GM18505 (cell line): ENCODE data around the gene PTGR3.

ENCODE experiments used
- ATAC-seq: cut with Tn5 transposase; IDR thresholded peaks from one replicate; pipeline ENCODE4 v1.9.1; 2021; ENCODE audit not compliant: unreplicated experiment
- POLR2A ChIP-seq: IDR thresholded peaks from 4 replicates; pipeline ENCODE4 v1.6.1; 2011; ENCODE audit warnings: borderline replicate concordance; ENCODE audit not compliant: insufficient read depth, insufficient read length; ENCODE audit errors: extremely low read depth

The PTGR3 gene

DNA sequence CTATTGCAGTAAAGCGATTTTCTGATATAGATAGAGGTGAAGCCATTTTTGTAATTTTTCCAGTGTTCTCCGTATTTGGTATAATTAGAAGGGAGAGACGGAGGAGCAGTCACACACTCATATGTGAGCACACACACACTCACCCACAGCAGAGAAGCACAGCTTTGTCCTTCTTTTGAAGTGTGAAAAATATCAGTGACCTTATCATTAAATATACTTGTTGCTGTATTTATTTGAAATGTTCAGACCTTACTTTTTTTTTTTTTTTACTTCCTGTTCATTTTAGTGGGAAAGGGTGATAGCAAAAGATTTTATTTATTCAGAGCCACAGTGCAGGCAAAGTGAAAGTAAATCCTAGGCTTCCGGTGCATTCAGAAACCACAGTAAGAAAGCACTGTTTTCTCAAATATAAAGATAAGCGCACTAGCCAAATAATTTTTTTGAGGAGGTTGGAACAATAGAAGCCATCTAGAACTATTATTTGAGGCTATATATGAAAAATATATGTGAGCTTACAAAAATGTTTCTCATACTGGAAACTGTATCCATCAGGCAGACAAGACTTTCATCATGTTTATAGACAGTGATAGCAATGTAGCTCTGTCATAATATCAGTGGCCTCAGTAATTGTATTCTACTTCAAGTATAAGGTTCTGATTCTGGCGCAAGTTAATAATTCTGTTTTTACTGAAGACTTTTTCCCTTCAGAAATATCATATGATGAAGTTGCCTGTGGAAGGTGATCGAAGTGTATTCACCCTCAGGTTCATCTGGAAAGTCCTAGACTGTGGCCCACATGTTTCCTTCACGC is 38.9 kb upstream of the PTGR3 start:
- peak; percentile 52 for ATAC-seq

GRCh38 chr18:75246721-75247610 is 38.0 kb upstream of the PTGR3 start:
- TF ChIP-seq POLR2A, result no peak
- no peak for ATAC-seq

More for the DNA sequence above, 38.9 kb upstream of the PTGR3 start:
- TF ChIP-seq POLR2A, result no peak

DNA sequence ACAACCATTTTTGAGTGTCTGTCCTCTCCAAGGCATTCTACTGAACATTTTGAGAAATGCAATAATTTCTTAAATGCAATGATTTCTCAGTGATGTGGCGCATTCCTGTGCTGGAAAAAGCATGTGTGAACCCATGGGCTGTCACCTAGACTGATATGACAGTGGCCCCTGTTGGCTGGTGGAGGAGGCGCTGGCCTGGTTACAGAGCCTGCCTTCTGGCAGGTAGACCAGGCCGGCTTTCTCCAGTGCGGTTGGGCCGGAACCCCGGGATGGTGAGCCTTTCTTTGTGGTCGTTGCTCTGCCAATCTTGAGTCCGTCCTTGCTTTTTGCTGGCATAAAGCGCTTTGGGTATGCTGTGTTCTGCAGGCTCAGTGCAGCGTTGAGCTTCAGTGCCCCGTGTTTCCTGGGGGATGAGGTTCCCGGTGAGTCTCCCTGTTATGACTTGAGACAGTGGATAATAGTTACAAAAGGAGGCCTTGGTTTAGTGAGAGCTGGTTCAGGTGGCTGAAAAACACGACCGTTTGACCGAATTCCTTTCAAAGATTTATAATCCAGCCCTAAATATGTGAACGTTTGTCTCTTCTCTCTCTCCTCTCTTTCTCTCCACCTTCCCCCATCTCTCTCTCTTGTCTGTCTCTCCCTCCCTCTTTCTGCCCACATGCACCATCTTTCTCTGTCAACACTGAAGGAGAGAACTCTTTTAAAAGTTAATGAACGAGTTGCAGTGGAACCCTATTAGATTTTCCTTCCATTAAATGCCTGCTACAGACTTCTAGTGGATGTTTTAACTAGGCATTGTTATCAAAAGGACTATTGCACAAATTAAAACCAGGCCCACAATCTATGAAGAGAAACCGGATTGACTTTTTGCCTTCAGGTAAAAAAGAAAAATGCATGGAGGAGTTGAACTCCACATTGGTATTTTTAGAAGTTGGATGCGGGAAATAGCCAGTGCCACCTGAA is 35.7 kb upstream of the PTGR3 start:
- no peak for TF ChIP-seq POLR2A

DNA sequence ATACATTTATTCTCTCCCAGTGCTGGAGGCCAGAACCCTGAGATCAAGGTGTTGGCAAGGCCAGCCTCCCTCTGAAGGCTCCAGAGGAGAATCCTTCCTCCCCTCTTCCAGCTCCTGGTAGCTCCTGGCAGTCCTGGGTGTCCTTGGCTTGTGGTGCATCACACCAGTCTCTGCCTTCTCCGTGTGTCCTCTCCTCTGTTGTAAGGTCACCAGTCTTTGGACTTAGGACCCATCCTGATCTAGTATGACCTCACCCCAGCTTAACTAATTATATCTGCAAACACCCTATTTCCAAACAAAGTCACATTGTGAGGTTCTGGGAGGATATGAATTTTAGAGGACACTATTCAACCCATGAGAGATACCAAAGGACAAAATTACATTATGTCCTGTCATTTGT is 32.8 kb upstream of the PTGR3 start:
- TF ChIP-seq POLR2A, result no peak
- ATAC-seq, result no peak

More for the DNA sequence above, 35.7 kb upstream of the PTGR3 start:
- no peak for ATAC-seq

DNA sequence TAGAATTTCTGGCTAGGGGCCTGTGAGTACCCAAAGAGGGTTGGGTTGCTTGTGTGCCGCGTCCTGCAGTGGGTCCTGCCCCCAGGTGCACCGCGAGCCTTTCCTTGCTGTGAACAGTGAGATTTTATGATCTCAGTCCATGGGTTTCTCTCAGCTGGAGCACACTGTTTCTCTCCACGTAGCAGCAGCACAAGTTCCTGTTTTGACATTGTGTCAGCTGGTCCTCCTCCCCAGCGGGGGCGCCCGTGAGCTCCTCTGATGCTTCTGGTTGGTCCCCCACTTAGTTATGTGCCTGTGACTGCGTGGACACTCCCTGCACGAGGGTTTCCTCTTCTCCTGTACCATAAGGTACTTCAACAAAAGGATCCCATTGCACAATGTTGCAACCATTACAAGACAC is 31.5 kb upstream of the PTGR3 start:
- TF ChIP-seq POLR2A, result no peak
- no peak for ATAC-seq

- no peak for TF ChIP-seq POLR2A
- no peak for ATAC-seq
Observed at GRCh38 chr18:75238786-75239185, 29.8 kb upstream of the PTGR3 start.

GRCh38 chr18:75238100-75238499 is 29.2 kb upstream of the PTGR3 start:
- no peak for ATAC-seq
- no peak for TF ChIP-seq POLR2A

DNA sequence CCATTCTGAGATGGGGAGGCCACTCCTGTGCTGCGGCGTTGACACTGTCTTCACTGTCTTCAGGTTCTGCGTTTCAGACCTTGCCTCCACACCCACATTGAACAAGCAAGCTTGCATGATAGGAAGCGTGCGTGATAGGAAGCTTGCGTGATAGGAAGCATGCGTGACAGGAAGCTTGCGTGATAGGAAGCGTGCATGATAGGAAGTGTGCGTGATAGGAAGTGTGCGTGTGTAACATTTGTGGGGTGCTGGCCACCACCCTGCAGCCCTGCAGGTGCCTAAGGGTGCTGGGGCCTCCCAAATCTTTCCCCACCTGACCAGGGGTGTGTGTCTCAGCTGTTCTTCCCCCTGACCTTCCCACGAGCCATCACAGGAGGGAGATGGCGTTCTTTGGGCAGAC is 27.0 kb upstream of the PTGR3 start:
- no peak for TF ChIP-seq POLR2A
- no peak for ATAC-seq

GRCh38 chr18:75234901-75235300 is 26.0 kb upstream of the PTGR3 start:
- TF ChIP-seq POLR2A, result no peak
- ATAC-seq, result no peak

- no peak for TF ChIP-seq POLR2A
- no peak for ATAC-seq
Observed at GRCh38 chr18:75231053-75231406, 22.1 kb upstream of the PTGR3 start.

DNA sequence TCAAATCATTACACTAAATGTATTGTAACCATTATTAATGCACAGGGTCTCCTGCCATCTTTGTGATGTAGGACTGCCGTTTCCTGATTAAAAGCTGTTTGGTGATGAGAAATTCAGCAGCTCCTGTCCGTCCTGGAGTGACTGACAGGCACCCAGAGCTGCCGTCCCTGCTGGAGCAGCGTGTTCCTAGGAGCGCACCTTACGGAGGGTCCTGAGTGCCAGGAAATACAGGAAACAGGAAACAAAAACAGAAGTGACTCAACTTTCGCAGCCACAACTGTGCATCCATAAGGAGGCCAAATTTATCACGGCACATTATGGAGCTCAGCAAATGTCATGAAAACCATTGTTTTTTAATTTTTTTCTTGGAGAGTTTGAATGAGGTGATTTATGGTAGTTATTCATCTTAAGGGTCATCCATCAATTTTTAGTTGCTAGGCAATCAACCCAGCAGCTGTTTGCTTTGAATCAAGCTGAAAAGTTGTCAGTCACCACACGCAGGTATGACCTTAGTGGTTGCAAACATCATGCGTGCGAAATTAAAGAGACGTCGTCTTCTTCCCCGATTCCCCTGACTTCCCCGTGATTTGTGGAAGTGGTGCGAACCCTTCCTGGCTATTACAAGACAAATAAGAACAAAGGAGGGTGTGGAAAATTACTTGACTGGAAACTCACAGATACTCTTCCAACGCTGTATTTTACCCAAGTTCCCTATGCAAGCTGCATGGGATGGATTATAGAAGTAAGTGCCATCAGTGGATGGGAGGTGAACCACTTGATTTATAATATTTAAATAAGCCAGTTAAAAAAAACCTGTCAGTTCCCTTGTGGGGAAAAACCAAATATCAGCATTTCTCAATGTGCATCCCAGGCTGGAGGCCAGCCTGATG is 21.5 kb upstream of the PTGR3 start:
- no peak for TF ChIP-seq POLR2A
- no peak for ATAC-seq

DNA sequence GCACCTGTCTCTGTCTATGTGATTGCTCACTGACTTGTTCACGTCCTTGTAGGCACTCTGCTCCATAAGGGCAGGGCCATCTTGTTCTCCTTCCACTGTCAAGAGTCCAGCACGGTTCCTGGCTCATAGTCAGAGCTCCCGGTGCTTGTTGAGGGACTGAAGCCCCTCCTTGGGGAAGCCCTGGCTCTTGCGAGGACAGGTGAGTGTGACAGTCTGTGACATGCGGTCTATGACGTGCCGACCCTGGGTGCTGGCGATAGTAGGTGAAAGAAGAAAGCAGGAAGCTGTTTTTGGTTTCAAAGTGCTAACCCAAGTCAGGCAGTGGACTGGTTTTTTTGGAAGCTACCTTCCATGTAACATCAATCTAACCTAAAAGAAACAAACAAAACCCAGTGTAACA is 20.5 kb upstream of the PTGR3 start:
- no peak for ATAC-seq
- TF ChIP-seq POLR2A, result no peak

DNA sequence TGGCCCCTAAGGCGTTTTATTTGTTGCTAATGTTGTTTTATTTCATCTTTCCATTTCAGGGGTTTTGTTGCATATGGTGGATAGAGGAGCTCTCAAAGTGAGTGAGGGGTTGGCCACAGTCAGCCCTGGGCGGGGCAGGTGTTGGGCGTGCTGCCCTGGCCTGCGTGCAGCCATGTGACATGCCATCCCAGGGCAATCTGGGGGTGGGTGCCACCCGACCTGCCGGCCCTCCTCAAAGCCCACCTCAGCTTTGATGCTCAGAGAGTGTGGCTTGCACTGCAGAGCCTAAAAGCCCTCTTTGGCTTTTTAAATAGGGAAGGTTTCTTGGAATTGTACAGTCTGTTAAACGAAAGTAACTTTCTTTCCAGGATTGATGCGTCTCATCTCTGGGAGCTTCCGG is 20.0 kb upstream of the PTGR3 start:
- no peak for TF ChIP-seq POLR2A
- ATAC-seq, result no peak
